OCI-LY1 (cell line): ENCODE results near the gene TIPIN.

ENCODE experiments used
- CTCF ChIP-seq: fragments of 200-600 bp; sonication (generic), shearing (Covaris generic); IDR thresholded peaks from 2 replicates; pipeline ENCODE4 v1.5.1; 2017; ENCODE audit warnings: mild to moderate bottlenecking, antibody characterized with exemption, low read length, moderate library complexity, mixed read lengths
- EZH2 ChIP-seq: fragments of 200-600 bp; sonication (generic), shearing (Covaris generic); IDR thresholded peaks from 2 replicates; pipeline ENCODE4 v1.8.0; 2017; ENCODE audit warnings: borderline replicate concordance, mixed run types, mild to moderate bottlenecking, antibody characterized with exemption, low read length, moderate library complexity, mixed read lengths

- no peak for TF ChIP-seq CTCF
- no peak for TF ChIP-seq EZH2
Observed at GRCh38 chr15:66405007-66405406, 48.5 kb upstream of the TIPIN start.
